Nephron progenitor cell (in vitro differentiated cells): ENCODE data around the gene ITGB8.

Source experiments
- DNase-seq: peaks from one replicate; pipeline ENCODE4 v3.0.0; 2021
- H3K27ac Mint-ChIP-seq: 2 replicates; pipeline ENCODE4 v1.8.0; 2021; ENCODE audit warnings: mild to moderate bottlenecking, moderate library complexity, mixed read lengths
- H3K27me3 Mint-ChIP-seq: 2 replicates; pipeline ENCODE4 v1.8.0; 2021; ENCODE audit warnings: mild to moderate bottlenecking, low read depth, mixed read lengths; ENCODE audit not compliant: poor library complexity
- H3K36me3 Mint-ChIP-seq: 2 replicates; pipeline ENCODE4 v1.8.0; 2021; ENCODE audit warnings: low read depth, mixed read lengths
- H3K4me1 Mint-ChIP-seq: 2 replicates; pipeline ENCODE4 v1.8.0; 2021; ENCODE audit warnings: mixed read lengths
- H3K4me3 Mint-ChIP-seq: 2 replicates; pipeline ENCODE4 v1.8.0; 2021; ENCODE audit warnings: mild to moderate bottlenecking, moderate library complexity, mixed read lengths
- H3K9me3 Mint-ChIP-seq: 2 replicates; pipeline ENCODE4 v1.8.0; 2021; ENCODE audit warnings: mild to moderate bottlenecking, moderate library complexity, mixed read lengths
- CTCF ChIP-seq: fragments of 200-600 bp; sonication (generic); IDR thresholded peaks from 2 replicates; pipeline ENCODE4 v1.5.0; 2021; ENCODE audit warnings: antibody characterized with exemption

Gene ITGB8

GRCh38 chr7:20408467-20408826, 77.7 kb downstream of the ITGB8 start:
- H3K36me3 Mint-ChIP-seq: peaks cover 45% of the 10 kb centered on the region
- no peak for DNase-seq
- H3K9me3 Mint-ChIP-seq: no peaks in the 10 kb centered on the region
- no peak overlapping the region for H3K4me3 Mint-ChIP-seq
- H3K27me3 Mint-ChIP-seq: no peaks in the 10 kb centered on the region
- no peak overlapping the region for H3K27ac Mint-ChIP-seq
- peaks cover 2% of the 10 kb centered on the region for H3K4me1 Mint-ChIP-seq
- TF ChIP-seq CTCF: no peak

GRCh38 chr7:20409961-20410360, 79.3 kb downstream of the ITGB8 start:
- Mint-ChIP-seq H3K27me3 (no peaks in the 10 kb centered on the region), H3K27ac (no peak overlapping the region), H3K4me1 (no peaks in the 10 kb centered on the region), H3K4me3 (no peak overlapping the region), H3K36me3 (peaks cover 45% of the 10 kb centered on the region), H3K9me3 (no peaks in the 10 kb centered on the region)
- TF ChIP-seq CTCF: no peak
- no peak for DNase-seq

GRCh38 chr7:20411372-20411771, 80.7 kb downstream of the ITGB8 start:
- TF ChIP-seq CTCF: no peak
- Mint-ChIP-seq H3K4me3 (no peak overlapping the region), H3K4me1 (no peaks in the 10 kb centered on the region), H3K27me3 (no peaks in the 10 kb centered on the region), H3K36me3 (peaks cover 50% of the 10 kb centered on the region), H3K27ac (no peak overlapping the region), H3K9me3 (no peaks in the 10 kb centered on the region)
- DNase-seq: no peak

- Mint-ChIP-seq H3K4me3 (no peak overlapping the region), H3K9me3 (no peaks in the 10 kb centered on the region), H3K4me1 (no peaks in the 10 kb centered on the region), H3K27ac (no peak overlapping the region), H3K27me3 (no peaks in the 10 kb centered on the region), H3K36me3 (peaks cover 50% of the 10 kb centered on the region)
- DNase-seq: no peak
- TF ChIP-seq CTCF: no peak
These were observed 81.3 kb downstream of the ITGB8 start for GRCh38 chr7:20412032-20412431.

- Mint-ChIP-seq H3K4me3 (no peak overlapping the region), H3K27me3 (no peaks in the 10 kb centered on the region), H3K4me1 (no peaks in the 10 kb centered on the region), H3K9me3 (no peaks in the 10 kb centered on the region), H3K27ac (no peak overlapping the region), H3K36me3 (peaks cover 29% of the 10 kb centered on the region)
- DNase-seq: no peak
- no peak for TF ChIP-seq CTCF
These were observed 86.6 kb downstream of the ITGB8 start for GRCh38 chr7:20417260-20417659.

GRCh38 chr7:20417675-20418382, 87.1 kb downstream of the ITGB8 start:
- H3K4me1 Mint-ChIP-seq: no peaks in the 10 kb centered on the region
- peaks cover 29% of the 10 kb centered on the region for H3K36me3 Mint-ChIP-seq
- DNase-seq: no peak
- no peak overlapping the region for H3K4me3 Mint-ChIP-seq
- no peaks in the 10 kb centered on the region for H3K9me3 Mint-ChIP-seq
- no peak for TF ChIP-seq CTCF
- no peaks in the 10 kb centered on the region for H3K27me3 Mint-ChIP-seq
- H3K27ac Mint-ChIP-seq: peak overlapping the region; percentile 2
